HG03575 (cell line): ENCODE data around the gene UBE2M.
"Not testable (repeated sequence)": the region's sequence is repeated elsewhere in the genome, so short reads cannot be mapped to it uniquely, and the experiment has no call there.

Experiments
- ATAC-seq: cut with Tn5 transposase; IDR thresholded peaks from one replicate; pipeline ENCODE4 v1.9.1; 2021; ENCODE audit not compliant: unreplicated experiment, insufficient number of reproducible peaks, low FRiP score; ENCODE audit errors: extremely low read depth

UBE2M gene

DNA sequence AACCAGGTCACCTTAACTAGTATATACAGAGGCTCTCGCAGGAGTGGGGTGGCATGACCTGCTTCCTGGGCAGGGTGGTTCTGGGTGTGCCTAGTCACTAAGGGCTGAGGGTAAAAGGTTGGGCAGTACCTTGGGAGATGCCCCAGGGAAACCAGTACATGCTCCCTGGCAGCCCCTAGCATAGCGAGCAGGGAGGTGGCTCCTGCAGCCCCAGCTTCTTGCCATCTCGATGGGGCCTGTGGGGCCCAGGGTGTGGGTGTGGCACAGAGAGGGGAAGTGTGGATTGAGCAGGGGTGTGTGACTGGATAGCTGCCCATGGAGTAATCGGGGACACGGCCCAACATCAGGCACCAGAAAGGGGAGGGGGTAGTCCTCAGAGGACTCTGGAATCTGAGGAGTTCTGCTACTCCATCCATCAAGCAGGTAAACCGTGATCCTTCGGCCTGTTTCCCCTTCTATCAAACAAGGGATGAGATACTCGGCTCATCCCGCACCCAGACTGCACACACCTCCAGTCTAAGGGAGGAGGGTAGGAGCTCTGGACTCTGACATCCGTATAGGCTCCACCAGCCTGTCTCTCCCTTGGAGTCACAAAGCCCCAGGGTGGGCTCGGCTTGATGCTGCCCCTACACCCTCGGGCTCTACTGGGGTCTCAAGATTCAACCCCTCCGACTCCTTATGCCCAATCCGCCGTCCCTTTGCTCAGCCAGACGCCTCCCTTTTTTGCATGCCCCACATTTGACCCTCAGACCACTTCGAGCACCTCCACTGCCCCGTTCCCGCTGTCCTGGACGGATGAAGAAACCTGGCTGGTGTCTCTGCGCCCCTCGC lies 39.9 kb downstream of the UBE2M start:
- no peak for ATAC-seq

DNA sequence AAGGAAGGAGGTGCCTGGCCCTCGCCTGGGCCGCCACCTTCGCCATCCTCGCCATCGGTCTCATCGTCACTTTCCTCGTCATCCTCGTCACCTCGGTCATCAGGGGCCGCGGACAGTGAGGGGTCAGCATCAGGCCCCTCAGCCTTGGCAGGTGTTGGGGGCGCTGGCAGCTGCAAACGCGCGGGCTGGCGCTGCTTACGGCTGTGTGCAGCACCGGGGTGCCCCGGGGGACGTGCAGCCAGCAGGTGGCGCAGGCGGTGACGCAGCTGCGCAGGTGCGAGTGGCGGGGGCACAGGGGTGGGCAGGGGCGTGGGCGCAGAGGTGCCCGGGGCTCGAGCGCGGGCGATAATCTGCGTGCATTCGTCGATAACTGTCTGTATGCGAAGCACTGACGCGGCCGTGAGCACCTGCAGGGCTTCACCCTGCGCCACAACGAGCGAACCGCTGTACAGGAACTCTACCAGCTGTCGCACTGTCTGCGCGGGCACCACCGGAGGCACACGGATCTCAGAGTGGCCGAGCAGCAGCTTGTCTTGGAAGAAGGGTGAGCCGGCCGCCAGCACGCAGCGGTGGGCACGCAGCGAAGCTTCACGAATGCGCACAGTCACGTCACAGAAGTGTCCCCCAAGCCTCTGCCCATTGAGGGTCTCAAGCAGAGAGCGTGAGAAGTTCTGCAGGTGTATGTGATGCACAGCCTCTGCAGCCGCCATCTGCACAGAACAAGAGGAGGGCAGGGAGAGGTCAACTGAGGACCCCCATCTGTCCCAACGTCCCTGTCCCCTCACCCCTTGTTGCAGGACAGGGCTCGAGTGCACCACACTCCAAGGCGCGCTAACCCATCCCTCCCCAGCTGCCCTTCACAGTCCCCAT lies 41.2 kb downstream of the UBE2M start:
- no peak for ATAC-seq

- ATAC-seq, result no peak
Measured at GRCh38 chr19:58516246-58516836, 42.1 kb downstream of the UBE2M start.

GRCh38 chr19:58515259-58515658 lies 43.2 kb downstream of the UBE2M start:
- no peak for ATAC-seq

DNA sequence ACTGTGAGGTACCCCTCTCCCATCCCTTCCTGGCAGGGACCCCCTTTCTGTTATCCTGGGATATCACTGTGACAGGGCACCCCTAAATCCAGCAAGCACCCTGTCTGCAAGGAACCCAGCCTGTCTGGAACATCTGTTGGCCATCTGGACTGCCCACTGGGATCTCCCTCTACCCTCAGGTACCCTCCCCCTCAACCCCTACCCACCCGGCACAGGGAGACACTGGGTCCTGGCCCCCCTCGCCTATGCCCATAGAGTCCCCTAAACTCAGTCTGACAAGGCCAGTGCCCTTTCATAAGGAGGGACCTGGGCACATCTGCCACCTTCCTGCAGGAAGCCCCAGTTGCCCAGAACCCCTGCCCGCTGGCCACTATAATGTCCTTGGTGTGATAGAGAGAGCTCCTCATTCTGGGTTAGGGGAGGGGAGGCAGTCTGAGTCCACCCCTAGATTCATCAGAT lies 43.8 kb downstream of the UBE2M start:
- no peak for ATAC-seq

DNA sequence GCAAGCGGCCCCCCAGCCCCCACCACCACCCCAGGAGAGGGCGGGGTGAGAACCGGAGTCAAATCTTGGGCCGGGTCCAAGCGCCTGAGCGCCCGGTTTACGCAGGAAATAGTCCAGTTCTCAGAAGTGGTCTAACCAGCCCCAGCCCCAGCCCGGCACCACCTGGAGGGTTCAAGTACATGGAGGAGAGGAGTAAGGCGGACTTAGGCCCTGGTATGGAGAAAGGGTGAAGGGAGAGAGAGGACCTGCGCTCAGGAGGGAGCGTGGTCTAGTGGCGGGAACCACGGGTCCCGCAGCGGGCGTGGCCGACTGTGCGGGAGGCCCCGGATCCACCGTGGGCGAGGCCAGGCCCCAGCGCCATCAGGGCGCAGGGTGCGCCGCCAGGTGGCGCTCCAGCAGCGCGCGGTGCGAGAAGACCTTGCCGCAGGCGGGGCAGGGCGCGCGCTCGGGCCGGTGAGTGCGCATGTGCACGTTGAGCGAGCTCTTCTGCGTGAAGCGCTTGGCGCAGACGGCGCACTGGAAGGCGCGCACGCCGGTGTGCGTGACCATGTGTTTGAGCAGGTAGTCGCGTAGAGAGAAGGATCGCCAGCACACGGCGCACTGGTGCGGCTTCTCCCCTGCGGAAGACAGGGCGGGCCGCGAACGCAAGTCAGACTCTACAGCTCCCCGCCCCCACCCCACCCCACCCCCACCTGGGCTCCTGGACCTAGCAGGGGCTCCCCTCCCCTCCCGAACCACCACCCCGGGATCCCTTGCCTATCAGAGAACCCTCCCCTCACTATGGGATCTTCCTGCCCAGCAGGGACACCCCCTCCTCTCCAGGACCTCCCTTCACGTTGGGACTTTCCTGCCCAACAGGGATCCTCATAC lies 44.5 kb downstream of the UBE2M start:
- ATAC-seq, result no peak

GRCh38 chr19:58513213-58513693 lies 45.2 kb downstream of the UBE2M start:
- no peak for ATAC-seq

DNA sequence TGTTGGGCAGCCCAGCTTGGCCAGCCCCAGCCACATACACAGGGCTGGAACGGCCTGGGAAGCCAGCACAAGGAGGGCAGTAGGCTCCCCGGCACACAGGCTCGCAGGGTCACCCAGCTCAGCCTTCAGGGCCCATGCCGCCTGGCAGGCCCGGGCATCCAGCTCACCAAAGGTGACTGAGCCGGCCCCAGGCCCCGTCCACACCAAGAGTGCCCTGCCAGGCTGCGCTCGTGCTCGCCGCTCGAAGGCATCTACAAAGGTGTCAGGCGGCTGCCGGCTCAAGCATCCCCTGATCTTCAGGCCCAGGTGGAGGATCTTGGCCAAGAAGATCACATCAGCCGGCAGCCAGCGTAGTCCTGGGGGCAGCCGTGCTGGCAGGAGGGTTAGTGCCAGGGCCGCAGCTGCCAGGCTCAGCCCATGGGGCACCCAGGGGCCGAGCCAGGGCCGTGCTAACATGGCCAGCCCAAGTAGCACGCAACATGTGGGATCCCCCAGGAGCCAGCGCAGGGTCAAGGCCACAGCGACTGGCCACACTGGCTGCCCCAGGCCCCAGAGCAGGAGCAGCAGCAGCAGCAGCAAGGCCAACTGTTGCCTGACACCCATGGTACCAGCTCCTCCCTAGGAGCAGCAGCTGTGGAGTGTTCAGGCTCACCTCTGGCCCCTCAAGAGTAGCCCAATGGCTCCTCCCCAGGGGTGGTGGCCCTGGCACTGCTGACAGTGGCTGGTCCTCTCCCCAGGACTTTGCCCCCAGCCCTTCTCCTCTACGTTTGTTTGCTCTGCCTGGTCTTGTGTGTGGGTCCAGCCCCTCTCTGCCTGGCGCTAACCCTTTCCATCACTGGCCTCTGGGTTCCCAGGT lies 46.8 kb downstream of the UBE2M start, which contains the start of gene SLC27A5:
Gene SLC27A5 (minus strand): TSS at position 640 of the 856 bp plus-strand sequence. CDS start 37 bp downstream, at position 603.
- ATAC-seq, result no peak

DNA sequence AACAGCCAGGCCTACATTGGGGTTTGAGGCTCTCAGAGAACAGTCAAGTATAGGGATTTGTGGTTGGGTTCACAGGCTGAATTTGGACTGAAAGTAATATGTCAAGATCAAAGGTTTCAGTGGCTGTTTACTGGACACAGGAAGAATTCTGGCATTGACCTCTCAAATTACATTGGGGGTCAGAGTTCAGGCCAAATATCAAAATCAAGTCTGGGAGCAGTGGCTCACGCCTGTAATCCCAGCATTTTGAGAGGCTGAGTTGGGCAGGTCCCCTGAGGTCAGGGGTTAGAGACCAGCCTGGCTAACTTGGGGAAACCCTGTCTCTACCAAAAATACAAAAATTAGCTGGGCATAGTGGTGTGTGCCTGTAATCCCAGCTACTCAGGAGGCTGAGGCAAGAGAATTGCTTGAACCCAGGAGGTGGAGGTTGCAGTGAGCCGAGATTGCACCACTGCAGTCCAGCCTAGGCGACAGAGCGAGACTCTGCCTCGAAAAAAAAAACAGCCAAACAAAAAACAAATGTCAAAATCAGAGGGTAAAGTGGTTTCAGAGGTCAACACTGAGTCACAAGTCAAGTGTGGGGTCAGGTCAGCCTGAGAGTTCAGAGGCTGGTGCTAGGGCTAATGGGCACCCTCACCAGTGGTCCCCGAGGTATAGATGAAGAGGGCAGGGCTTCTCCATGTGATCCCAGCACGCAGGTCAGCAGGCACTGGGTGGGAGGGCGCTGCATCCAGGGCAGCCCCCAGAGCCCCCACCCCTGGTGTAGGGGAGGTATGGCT lies 48.1 kb downstream of the UBE2M start:
- ATAC-seq, result no peak

GRCh38 chr19:58509731-58510083 lies 48.7 kb downstream of the UBE2M start:
- no peak for ATAC-seq

DNA sequence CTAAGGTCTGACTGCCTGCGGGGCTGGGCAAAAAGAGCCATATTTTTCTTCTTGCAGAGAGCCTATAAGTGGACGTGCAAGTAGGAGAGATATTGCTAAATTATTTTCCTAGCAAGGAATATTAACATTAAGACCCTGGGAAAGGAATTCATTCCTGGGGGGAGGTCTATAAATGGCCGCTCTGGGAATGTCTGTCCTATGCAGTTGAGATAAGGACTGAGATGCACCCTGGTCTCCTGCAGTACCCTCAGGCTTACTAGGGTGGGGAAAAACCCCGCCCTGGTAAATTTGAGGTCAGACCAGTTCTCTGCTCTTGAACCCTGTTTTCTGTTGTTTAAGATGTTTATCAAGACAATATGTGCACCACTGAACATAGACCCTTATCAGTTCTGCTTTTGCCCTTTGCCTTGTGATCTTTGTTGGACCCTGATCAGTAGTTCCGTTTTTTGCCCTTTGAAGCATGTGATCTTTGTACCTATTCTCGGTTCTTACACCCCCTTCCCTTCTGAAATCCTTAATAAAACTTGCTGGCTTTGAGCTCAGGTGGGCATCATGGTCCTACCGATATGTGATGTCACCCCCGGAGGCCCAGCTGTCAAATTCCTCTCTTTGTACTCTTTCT lies 50.7 kb downstream of the UBE2M start:
- ATAC-seq, result not testable (repeated sequence)
